HG02970 (cell line): ENCODE data around the gene LRRC74B.
"Not testable (repeated sequence)": the region's sequence is repeated elsewhere in the genome, so short reads cannot be mapped to it uniquely, and the experiment has no call there.

Experiments
- ATAC-seq: cut with Tn5 transposase; IDR thresholded peaks from one replicate; pipeline ENCODE4 v1.9.1; 2021; ENCODE audit warnings: mild to moderate bottlenecking, moderate library complexity, moderate number of reproducible peaks; ENCODE audit not compliant: unreplicated experiment, low FRiP score

Gene LRRC74B

DNA sequence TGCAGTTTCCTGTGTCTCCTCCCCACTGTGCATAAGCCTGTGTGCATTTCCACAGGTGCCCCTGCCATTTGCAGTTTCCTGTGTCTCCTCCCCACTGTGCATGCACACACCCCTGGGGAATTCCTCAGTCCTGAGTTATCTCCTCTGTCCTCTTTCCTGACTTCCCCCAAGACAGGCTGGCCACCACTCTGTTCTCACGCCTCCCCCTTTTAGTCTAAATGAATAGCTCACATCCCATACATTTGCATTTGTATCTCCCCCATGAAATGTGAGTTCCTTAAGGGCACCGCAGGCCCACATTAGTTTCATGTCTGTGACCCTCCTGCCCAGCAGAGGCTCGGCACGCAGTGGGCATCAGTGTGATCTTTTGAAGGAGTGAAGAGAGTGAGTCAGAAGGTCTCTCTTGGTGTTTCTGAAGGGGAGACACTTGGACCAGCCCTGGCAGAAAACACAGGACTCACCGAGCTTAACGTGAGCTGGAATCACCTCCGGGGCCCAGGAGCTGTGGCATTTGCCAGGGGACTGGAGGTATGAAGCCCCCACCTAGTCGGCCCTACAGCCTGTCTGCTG lies 6.2 kb downstream of the LRRC74B start:
- no peak for ATAC-seq

DNA sequence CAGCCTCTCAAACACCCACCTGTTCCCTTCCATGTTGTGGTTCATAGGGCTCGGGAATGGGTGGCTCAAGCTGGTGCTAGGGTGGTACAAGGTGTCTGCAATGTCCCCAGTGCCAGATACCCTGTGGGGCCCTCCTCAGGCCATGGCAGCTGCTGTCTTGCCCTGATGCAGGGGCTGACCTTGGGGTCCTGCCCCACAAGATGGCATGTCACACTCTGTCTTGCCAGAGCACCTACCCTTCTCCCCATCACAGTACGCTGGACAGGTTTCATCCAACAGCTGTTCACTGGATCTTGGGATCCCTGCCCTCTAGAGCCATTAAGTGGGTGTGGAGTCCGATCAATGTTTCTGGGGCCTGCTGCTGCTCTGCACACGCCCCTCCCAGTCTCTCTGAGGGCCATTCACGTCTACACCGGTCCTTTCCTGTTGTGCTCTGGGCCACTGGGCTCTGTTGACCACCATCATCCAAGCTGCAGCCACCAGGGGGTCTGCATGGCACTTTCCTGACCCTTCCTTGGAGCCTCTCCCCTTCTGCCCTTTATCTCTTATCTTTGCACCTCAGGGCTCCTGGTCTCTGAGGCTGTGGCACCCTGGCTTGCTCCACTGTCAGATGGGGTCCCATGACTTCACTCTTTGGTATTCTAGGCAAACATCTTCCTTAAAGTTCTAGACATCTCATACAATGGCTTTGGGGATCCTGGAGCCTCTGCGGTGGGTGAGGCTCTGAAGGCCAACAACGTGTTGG lies 7.1 kb downstream of the LRRC74B start:
- ATAC-seq: no peak

DNA sequence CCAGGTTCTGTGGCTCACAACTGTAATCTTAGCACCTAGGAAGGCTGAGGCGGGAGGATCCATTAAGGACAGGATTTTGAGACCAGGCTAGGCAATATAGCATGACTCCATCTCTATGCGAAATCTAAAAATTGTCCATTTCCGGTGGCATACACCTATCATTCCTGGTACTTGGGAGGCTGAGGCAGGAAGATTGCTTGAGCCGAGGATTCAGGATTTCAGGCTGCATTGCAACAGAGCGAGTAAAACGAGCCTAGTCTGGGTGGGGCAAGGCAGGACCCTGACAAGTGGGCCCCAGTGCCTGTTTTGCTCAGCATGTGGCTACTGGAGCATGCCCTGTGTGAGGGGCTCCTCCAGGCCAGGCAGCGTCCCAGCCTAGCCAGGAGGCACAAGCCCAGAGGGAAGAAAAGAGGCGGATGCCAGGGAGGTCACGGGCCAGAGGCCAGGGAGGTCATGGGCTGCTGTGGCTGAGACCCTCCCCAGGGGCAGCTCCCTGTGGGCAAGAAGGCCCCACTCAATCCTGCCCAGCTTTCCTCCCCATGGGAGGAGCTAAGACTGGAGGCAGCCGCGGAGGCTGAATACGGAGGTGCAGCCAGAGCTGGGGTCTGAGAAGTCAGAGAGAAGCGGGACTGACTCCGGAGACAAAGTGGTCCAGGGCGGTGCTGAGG lies 8.4 kb downstream of the LRRC74B start:
- ATAC-seq: no peak

- no peak for ATAC-seq
These were observed 9.2 kb downstream of the LRRC74B start for GRCh38 chr22:21054714-21055563.

DNA sequence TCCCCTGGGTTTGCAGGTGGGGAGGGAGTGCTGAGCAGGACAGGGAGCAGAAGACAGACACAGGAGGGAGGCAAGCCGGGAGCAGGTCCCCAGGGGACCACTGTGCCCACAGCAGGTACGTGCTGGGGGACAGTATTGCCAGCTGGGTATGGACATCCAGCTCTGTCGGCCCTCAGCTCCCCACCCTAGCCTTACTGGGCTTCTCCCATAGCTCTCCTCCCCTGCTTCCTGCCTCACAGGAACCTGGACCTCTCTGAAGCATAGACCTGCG lies 9.8 kb downstream of the LRRC74B start:
- ATAC-seq: no peak

- ATAC-seq: no peak
These were observed 10.2 kb downstream of the LRRC74B start for GRCh38 chr22:21055880-21056319.

DNA sequence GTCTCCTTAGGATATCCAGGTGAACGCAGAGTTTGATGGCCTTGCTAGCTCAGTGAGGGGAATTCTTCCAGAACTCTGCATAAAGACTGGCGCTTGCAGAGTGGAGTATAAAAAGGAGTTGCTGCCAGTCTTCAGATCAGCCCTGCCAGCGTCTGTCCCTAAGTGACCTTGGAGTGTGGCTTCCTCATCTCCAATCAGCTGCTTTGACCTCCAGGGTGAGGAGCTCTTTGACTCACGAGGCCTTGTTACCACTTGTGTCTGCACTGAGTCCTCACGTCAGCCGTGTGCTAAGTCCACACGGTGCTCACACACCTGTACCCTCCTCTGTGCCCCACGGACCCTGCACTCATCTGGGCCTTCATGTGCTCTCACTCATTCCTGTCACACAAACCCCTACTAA lies 14.6 kb downstream of the LRRC74B start:
- not testable (repeated sequence) for ATAC-seq

DNA sequence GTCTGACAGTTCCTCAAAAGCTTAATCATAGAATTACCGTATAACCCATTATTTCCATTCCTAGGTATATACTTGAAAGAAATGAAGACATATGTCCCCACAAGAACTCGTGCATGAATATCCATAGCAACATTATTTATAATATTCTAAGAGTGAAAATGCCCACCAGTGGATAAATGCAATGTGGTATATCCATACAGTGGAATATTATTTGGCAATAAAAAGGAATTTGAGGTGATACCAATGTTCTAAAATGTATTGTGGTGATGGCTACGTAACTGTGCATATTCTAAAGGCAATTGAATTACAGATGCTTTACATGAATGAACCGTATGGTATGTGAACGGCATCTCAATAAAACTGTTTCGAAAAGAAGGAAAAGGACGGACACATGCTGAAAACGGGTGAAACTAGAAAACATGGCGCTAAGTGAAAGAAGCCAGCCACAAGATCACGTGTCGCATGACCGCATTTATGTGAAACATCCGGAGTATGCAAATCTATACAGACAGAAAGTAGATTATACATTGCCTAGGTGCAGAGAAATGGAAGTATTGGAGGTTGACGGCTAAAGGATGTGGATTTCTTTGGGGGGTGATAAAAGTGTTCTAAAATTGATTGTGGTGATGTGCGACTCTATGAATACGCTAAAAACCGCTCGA lies 16.0 kb downstream of the LRRC74B start:
- ATAC-seq: not testable (repeated sequence)

GRCh38 chr22:21064425-21064824 lies 18.7 kb downstream of the LRRC74B start:
- ATAC-seq: not testable (repeated sequence)

DNA sequence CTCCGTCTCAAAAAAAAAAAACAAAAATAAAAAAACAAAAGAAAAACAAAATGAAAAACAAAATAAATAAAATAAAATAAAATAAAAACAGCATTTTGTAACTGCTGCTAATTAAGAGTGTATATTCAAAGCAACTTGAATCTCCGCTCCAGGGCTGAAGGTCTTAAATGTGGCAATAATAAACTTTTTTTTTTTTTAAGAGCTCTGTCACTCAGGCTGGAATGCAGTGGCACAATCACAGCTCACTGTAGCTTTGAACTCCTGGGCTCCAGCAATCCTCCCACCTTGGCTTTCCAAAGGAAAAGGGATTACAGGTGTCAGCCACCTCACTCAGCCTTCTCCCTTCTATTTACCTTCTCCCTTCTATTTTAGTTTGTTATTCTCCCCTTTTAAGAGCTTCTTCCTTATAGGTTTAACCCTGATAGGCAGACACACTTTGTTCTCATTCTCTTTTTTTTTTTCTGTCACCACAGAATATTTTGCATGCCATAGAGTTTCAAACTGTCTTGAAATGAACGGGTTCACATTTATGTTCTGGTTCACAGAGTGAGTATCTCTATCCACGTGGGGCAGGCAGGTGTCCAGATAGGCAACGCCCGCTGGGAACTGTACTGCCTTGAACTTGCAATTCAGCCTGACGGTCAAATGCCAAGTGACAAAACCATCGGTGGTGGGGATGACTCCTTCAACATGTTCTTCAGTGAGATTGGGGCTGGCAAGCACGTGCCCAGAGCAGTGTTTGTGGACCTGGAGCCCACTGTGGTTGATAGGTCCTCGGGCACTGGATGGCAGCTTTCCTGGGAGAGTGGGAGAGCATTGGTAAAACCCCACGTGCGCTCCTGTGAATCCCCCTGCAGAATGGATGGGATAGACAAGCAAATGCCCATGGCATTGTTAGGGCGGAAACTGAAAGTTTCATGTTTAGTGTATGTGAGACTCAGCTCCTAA lies 19.4 kb downstream of the LRRC74B start:
- no peak for ATAC-seq

DNA sequence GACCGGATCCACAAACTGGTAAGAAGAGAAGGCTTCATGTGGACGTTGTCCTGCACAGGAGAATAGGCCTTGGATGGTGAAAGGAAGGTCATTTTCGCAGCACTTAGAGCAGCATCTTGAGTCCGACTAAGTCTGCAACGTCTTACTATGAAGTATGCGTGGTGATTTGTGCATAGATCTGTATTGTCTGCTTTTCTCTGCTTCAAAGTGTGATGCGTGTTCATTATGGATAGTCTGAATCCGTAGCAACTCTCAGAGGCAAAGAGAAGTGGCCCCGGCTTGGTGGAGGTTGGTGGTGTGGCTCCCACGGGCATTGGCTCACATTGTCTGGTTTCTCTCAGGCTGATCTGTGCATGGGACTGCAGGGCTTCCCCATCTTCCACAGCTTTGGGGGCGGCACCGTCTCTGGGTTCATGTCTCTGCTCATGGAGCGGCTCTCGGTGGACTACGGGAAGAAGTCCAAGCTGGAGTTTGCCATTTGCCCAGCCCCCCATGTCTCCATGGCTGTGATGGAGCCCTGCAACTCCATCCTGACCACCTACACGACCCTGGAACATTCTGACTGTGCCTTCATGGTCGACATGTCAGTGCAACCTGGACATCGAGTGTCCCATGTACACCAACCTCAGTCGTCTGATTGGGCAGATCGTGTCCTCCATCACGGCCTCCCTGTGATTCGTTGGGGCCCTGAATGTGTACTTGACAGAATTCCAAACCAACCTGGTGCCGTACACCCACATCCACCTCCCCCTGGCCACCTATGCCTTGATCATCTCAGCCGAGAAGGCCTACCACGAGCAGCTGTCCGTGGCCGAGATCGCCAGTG lies 21.5 kb downstream of the LRRC74B start:
- no peak for ATAC-seq

DNA sequence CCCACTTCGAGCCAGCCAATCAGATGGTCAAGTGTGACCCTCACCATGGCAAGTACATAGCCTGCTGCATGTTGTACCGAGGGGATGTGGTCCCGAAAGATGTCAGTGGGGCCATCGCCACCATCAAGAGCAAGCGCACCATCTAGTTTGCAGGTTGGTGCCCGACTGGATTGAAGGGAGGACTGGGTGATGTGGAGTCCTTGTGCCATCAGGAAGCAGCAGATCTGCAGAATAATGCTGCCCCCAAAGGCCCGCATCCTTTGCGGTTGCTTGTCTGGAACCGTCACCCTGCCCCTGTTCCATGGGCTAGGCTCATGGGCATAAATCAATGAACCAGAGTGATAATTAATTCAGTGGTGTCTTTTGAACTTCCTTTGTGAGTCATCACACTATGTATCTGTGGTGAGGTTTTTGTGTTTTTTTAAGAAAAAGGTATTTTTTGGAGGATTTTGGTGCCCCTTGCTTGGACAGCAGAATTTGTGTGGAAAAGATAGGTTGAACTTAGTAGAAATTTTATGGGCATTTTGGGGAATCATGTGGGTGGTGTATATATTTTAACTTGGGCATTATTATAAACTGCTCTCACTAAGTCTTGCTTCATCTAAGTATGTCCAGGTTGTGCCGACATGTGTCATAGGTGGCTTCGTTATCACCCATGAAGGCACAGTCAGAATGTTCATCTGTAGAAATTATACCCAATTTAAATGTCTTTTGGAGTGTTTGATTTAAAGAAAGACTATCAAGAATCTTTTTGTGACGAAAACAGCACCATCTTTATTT lies 22.3 kb downstream of the LRRC74B start:
- ATAC-seq: no peak

DNA sequence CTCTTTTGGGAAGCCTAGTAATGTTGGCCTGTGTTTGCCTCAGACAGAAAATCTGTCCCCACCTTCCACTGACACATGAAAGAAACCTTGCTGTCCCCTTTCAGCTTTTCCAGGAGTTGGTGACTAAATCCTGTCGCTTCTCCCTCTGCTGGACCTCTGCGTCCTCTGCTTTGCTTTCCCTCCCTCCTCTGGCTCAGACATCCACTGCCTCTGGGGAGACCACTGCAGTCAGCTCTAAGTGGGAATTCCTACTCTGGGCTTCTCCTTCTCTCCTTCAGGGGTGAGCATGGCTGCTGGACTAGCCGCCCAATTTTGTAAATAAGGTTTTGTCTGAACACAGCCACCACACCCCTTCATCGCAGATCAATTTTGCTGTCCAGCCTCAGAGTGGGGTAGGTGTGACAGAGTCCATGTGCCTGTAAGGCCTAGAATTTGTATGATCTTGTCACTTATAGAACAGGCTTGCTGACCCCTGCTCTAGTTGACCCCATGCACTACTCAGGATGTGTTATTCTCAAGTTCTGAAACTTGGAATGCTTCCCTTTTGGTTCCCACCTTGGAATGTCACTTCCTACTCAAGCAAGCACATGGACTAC lies 23.0 kb downstream of the LRRC74B start:
- no peak for ATAC-seq

GRCh38 chr22:21069375-21069774 lies 23.6 kb downstream of the LRRC74B start:
- ATAC-seq: no peak

- no peak for ATAC-seq
These were observed 25.2 kb downstream of the LRRC74B start for GRCh38 chr22:21070690-21071615.

DNA sequence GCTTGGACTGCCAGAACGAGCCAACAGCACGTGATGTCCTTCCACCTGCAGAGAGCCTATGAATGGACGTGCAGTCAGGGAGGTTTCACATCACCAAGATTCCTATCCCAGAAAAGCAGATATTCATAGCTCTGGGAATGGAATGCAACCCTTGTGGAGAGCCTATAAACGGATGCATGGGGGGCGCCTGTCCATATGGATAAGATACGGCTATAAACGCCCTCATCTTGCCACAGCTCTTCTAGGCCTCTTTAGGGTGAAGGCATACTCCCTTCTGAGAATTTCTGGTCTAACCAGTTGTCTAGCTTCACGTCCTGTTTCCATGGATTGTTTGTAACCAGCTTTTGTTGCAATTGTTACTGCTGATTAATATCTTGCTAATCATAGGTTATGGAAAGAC lies 26.1 kb downstream of the LRRC74B start:
- ATAC-seq: not testable (repeated sequence)
